AG04450 (cell line): ENCODE results near the gene HS6ST3. TPM values are rescaled to one million over a fixed set of nuclear protein-coding genes. Genes with fewer than 3 reads are reported as not detected.

ENCODE experiments used
- CTCF ChIA-PET: fragments of 300-600, 350-600 bp; formaldehyde crosslinking; extraction: SDS; loops from one replicate; lab custom pipeline; 2022; ENCODE audit warnings: antibody characterized with exemption, inconsistent platforms; lab: Charles Lee
- POLR2A ChIA-PET: fragments of 350-600 bp; formaldehyde crosslinking; extraction: SDS; loops from one replicate; lab custom pipeline; 2021; ENCODE audit warnings: antibody characterized with exemption, inconsistent platforms; lab: Yijun Ruan, JAX
- DNase-seq: peaks from one replicate; pipeline ENCODE4 v3.0.0-alpha.2; 2011; ENCODE audit warnings: low read depth, low spot score
- H3K27ac ChIP-seq: one replicate; pipeline ENCODE4 v1.5.1; 2012; ENCODE audit warnings: low read depth, low read length, control low read depth
- H3K27me3 ChIP-seq: one replicate; pipeline ENCODE4 v1.6.0; 2012; ENCODE audit warnings: low read length; ENCODE audit not compliant: control insufficient read depth, insufficient read depth
- H3K4me3 ChIP-seq: 2 replicates; pipeline ENCODE4 v1.5.1; 2011; ENCODE audit warnings: mild to moderate bottlenecking, low read depth, low read length, control low read depth
- H3K9me3 ChIP-seq: 2 replicates; pipeline ENCODE4 v1.5.1; 2012; ENCODE audit warnings: low read length; ENCODE audit not compliant: control insufficient read depth, insufficient read depth
- polyA plus RNA-seq: library from polyadenylated mRNA; depleted of rRNA; stranded (reverse); fragments of >200 nt; gene quantifications from 2 replicates; pipeline ENCODE4 v1.2.3, GENCODE V29; 2011
- TF ChIP-seq, protein P1 (sequence below): IDR thresholded peaks from 2 replicates; pipeline ENCODE4 v1.5.1; 2011; ENCODE audit warnings: low read depth, low read length, control low read depth, inconsistent platforms

Gene HS6ST3
- polyA plus RNA-seq, 1 experiment = not detected

DNA sequence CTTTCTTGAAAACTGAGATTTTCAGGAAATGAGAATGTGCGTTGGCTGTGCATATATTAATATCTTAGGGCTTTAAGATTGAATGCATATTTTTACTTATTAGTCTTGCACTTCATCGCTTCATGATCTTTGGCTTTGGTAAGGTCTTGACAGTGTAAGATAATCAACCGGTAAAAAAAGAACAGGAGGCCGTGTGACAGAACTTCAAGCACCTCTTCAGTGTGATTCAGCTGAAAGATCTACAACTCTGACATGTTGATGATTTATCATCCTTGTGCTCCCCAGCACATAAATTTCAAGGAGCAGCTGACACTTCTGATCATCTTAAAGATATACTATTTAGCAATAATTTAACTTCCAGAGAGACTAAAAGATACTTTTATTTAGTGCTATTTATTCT is 195.1 kb downstream of the HS6ST3 start:
- POLR2A ChIA-PET = no interaction called here
- DNase-seq = no peak
- H3K9me3 ChIP-seq = peaks cover 2% of the 10 kb centered on the region
- CTCF ChIA-PET = no interaction called here
- H3K27me3 ChIP-seq = no peaks in the 10 kb centered on the region
- TF ChIP-seq, protein P1, sequence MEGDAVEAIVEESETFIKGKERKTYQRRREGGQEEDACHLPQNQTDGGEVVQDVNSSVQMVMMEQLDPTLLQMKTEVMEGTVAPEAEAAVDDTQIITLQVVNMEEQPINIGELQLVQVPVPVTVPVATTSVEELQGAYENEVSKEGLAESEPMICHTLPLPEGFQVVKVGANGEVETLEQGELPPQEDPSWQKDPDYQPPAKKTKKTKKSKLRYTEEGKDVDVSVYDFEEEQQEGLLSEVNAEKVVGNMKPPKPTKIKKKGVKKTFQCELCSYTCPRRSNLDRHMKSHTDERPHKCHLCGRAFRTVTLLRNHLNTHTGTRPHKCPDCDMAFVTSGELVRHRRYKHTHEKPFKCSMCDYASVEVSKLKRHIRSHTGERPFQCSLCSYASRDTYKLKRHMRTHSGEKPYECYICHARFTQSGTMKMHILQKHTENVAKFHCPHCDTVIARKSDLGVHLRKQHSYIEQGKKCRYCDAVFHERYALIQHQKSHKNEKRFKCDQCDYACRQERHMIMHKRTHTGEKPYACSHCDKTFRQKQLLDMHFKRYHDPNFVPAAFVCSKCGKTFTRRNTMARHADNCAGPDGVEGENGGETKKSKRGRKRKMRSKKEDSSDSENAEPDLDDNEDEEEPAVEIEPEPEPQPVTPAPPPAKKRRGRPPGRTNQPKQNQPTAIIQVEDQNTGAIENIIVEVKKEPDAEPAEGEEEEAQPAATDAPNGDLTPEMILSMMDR = no peak
- H3K27ac ChIP-seq = no peak overlapping the region
- H3K4me3 ChIP-seq = no peak overlapping the region

DNA sequence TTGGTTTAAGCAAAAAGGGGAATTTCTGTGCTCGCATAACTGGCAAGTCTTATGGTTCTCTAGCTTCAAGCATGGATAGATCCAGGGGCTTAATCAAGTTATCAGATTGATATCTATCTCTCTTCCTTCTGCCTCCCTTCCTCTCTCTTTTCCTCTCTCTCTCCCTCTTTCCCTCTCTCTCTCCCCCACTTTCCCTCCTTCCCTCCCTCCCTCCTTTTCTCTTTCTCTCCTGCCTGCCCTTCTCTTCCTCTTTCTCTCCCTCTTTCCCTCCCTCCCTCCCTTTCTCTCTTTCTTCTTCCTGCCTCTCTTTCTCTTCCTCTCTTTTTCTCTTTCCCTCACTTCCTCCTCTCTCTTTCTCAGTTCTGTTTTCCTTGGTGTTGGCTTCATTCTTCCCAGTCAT is 195.8 kb downstream of the HS6ST3 start:
- POLR2A ChIA-PET = no interaction called here
- Histone ChIP-seq H3K27ac (no peak overlapping the region), H3K4me3 (no peak overlapping the region), H3K27me3 (no peaks in the 10 kb centered on the region), H3K9me3 (peaks cover 2% of the 10 kb centered on the region)
- TF ChIP-seq, protein P1 = no peak
- no peak for DNase-seq
- CTCF ChIA-PET = no interaction called here

DNA sequence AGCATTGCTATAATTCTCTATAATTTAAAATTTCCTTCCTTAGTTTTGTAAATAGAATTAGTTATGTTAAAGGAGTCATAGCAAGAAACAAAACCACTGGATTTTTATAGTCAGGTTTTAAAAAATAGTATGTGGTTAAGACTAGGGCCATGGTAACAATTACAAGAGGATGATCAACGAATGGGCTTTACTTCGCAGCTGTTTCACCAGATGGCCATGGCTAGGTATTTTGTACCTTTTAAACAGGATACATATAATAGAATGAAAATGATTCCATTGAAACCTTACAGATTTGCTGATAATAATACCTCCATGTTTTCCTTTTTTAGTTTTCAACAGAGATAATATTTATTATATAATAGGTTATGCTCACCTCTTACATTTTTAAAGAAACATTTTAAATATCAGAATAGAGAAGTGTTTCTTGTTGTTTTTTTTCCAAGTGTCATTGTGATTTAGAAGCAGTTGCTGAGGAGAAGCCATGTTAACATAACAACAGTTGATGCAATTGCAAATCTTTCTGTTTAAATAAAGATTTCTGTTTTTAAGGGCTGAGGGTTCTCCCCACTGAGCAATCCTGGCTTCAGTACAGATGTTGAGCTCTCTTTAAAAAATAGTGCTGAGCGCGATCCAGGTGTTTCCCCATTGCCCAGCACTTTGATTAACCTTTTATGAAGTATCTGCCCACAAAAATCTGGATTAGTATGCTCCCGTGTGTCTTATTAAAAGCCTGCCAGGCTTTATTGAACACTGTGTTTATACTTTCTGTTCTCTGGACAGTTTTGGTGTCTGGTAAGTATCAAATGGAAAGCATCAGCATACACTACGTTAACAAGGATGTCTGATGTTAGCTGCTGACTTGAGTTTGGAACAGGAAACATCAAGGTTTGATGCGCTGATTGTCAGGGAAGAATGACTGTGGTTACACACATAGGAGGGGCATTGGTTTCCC is 205.3 kb downstream of the HS6ST3 start:
- no peak for DNase-seq
- CTCF ChIA-PET = no interaction called here
- Histone ChIP-seq H3K9me3 (no peaks in the 10 kb centered on the region), H3K27me3 (no peaks in the 10 kb centered on the region), H3K27ac (no peak overlapping the region), H3K4me3 (no peak overlapping the region)
- TF ChIP-seq, protein P1 = no peak
- POLR2A ChIA-PET = no interaction called here

DNA sequence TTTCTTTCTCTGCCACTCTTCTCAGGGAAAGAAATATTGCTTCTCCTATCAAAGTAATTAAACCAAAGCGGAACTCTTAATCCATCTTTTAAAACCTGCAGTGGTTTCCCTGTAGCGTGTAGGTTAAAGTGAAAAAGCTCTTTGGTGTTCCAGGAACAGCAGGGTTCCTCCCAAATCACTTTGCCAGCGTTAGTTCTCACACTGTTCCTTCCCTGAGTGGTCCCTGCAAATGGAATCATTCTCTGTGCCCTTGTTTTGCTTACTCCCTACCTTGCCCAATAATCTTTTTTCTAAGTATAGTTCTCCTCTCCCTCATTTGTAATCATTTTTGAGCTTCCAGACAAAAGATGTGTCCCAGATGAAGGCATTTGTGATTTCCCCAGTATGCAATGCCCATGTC is 207.5 kb downstream of the HS6ST3 start:
- Histone ChIP-seq H3K27ac (no peak overlapping the region), H3K9me3 (no peaks in the 10 kb centered on the region; the same call in 1 of the 2 replicates), H3K4me3 (no peak overlapping the region), H3K27me3 (no peaks in the 10 kb centered on the region)
- DNase-seq = no peak
- ChIA-PET POLR2A (no interaction called here), CTCF (no interaction called here)
- TF ChIP-seq, protein P1 = no peak

DNA sequence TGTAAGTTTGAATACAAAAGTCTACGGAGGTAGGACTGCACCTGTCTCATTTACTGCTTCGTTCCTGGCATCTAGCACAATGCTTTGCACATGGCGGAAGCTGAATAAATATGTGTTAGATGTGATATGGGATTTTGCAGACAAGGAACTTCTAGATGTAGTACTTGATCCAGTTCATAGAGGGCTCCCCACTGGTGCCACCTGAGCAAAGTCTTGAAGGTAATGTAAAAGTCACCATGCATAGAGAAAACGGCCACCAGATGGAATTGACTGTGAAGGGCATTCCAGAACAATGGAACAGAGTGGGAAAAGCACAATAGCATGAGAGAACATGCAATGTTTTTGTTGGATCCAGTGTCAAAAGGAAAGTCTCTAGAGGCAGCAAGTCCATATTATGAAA is 209.3 kb downstream of the HS6ST3 start:
- Histone ChIP-seq H3K9me3 (no peaks in the 10 kb centered on the region; the same call in 1 of the 2 replicates), H3K27me3 (no peaks in the 10 kb centered on the region), H3K4me3 (no peak overlapping the region), H3K27ac (no peak overlapping the region)
- ChIA-PET CTCF (no interaction called here), POLR2A (no interaction called here)
- no peak for DNase-seq
- TF ChIP-seq, protein P1 = no peak
